GM12878 (cell line): Measurements from ENCODE around the gene PSMB8. TPM values are rescaled to one million over a fixed set of nuclear protein-coding genes. Genes with fewer than 3 reads are reported as not detected.

ENCODE experiments used
- ATF2 ChIP-seq: IDR thresholded peaks from 2 replicates; pipeline ENCODE4 v1.6.1; 2012; ENCODE audit warnings: low read length, inconsistent platforms
- ATF3 ChIP-seq: IDR thresholded peaks from 2 replicates; pipeline ENCODE4 v1.6.1; 2011; ENCODE audit warnings: low read depth, mild to moderate bottlenecking, low read length, moderate library complexity, borderline replicate concordance; ENCODE audit errors: extremely low read depth
- BCL11A ChIP-seq: IDR thresholded peaks from 2 replicates; pipeline ENCODE4 v1.6.1; 2011; ENCODE audit warnings: low read depth, low read length
- CEBPB ChIP-seq, 2 experiments: fragments of 150-350 bp in 1 of 2; IDR thresholded peaks; 2 replicates each; pipeline ENCODE4 v1.6.1; 2012 to 2014; ENCODE audit warnings: low read depth in 2 of 2, low read length in 2 of 2, borderline replicate concordance in 1 of 2, inconsistent platforms in 1 of 2
- DPF2 ChIP-seq: fragments of 450-650 bp; IDR thresholded peaks from 2 replicates; pipeline ENCODE4 v1.6.1; 2017; ENCODE audit warnings: mild to moderate bottlenecking
- ETV6 ChIP-seq, 2 experiments: fragments of 450-650 bp in 1 of 2; IDR thresholded peaks in 1 of 2; conservative IDR thresholded peaks in 1 of 2; 2 replicates each; pipeline ENCODE4 v1.6.1; 2014; ENCODE audit warnings: antibody characterized with exemption in 1 of 2, borderline replicate concordance in 1 of 2, low read depth in 1 of 2, mild to moderate bottlenecking in 1 of 2, moderate library complexity in 1 of 2
- FOXK2 ChIP-seq: fragments of 450-650 bp; IDR thresholded peaks from 2 replicates; pipeline ENCODE4 v1.6.1; 2017; ENCODE audit warnings: mild to moderate bottlenecking, moderate library complexity
- HSF1 ChIP-seq: fragments of 150-350 bp; IDR thresholded peaks from 2 replicates; pipeline ENCODE4 v1.6.1; 2014; ENCODE audit warnings: mild to moderate bottlenecking, low read depth, low read length
- IKZF2 ChIP-seq, 2 experiments: fragments of 450-650 bp; IDR thresholded peaks; 2 replicates each; pipeline ENCODE4 v1.6.1; 2017; ENCODE audit warnings: mild to moderate bottlenecking in 2 of 2, moderate library complexity in 2 of 2
- IRF5 ChIP-seq: fragments of 450-650 bp; IDR thresholded peaks from 2 replicates; pipeline ENCODE4 v1.6.1; 2017; ENCODE audit warnings: borderline replicate concordance
- MLLT1 ChIP-seq: fragments of 450-650 bp; IDR thresholded peaks from 2 replicates; pipeline ENCODE4 v1.6.1; 2016; ENCODE audit warnings: mild to moderate bottlenecking
- MYC ChIP-seq: IDR thresholded peaks from 2 replicates; pipeline ENCODE4 v1.6.1; 2011; ENCODE audit warnings: mild to moderate bottlenecking, low read length, moderate library complexity, inconsistent platforms; ENCODE audit not compliant: insufficient read depth, insufficient replicate concordance, insufficient read length, severe bottlenecking
- NR2C2 ChIP-seq: IDR thresholded peaks from 2 replicates; pipeline ENCODE4 v1.6.1; 2011; ENCODE audit warnings: borderline replicate concordance, low read depth; ENCODE audit not compliant: control insufficient read depth, insufficient read length
- PKNOX1 ChIP-seq: fragments of 450-650 bp; IDR thresholded peaks from 2 replicates; pipeline ENCODE4 v1.6.1; 2016; ENCODE audit warnings: mild to moderate bottlenecking
- RCOR1 ChIP-seq: conservative IDR thresholded peaks from 2 replicates; pipeline ENCODE4 v1.6.1; 2012; ENCODE audit warnings: low read depth, low read length, improper control_type of control experiment
- SMAD1 ChIP-seq: fragments of 450-650 bp; IDR thresholded peaks from 2 replicates; pipeline ENCODE4 v1.6.1; 2018; ENCODE audit warnings: mild to moderate bottlenecking, low read depth; ENCODE audit not compliant: partially characterized antibody
- TAF1 ChIP-seq: IDR thresholded peaks from 2 replicates; pipeline ENCODE4 v1.6.1; 2011; ENCODE audit warnings: mild to moderate bottlenecking, low read depth, low read length, borderline replicate concordance
- USF2 ChIP-seq: IDR thresholded peaks from 2 replicates; pipeline ENCODE4 v1.6.1; 2011; ENCODE audit warnings: low read depth, low read length, improper control_type of control experiment, borderline replicate concordance
- ZNF217 ChIP-seq: fragments of 450-650 bp; IDR thresholded peaks from 2 replicates; pipeline ENCODE4 v1.6.1; 2017; ENCODE audit warnings: antibody characterized with exemption, mild to moderate bottlenecking
- polyA plus RNA-seq, 11 experiments: library from polyadenylated mRNA; depleted of rRNA in 4 of 11; unstranded in 6 of 11; stranded (reverse) in 5 of 11; fragments of >200 nt; fragmentation: Nextera tagmentation in 4 of 11; fragmentation: Illumina TruSeq in 1 of 11; extraction: Ambion mirVana in 4 of 11; extraction: Trizol in 1 of 11; gene quantifications; 1 replicate in 1 of 11; 2 replicates in 10 of 11; pipeline versions ENCODE4 v1.2.1 to v1.2.3, GENCODE V29; 2011 to 2016; ENCODE audit warnings: inconsistent platforms in 2 of 11, missing spikeins in 2 of 11, low read depth in 1 of 11
- total RNA-seq, 4 experiments: library from RNA; depleted of rRNA in 3 of 4; stranded (reverse); fragments of >200 nt in 3 of 4; fragmentation: Illumina TruSeq in 1 of 4; extraction: Trizol in 1 of 4; gene quantifications; 2 replicates each; pipeline versions ENCODE4 v1.2.1 to v1.2.3, GENCODE V29; 2013 to 2021

The PSMB8 gene
- total and polyA plus RNA-seq, 10 of the 15 experiments (the other 5 are each of a cell fraction or from before 2014, with no cell fraction given) = 304 to 557 (median 379) TPM

GRCh38 chr6:32843979-32844838 is at the start of gene PSMB8 (continued):
- no peak for TF ChIP-seq ATF2
- no peak for TF ChIP-seq FOXK2
- no peak for TF ChIP-seq HSF1
- no peak for TF ChIP-seq ZNF217
- no peak for TF ChIP-seq ATF3
- peak; percentile 85 for TF ChIP-seq SMAD1
- peak; percentile 93 for TF ChIP-seq MLLT1
- TF ChIP-seq IKZF2 (IDR thresholded peaks at IDR 0.05) = peak; percentile 85 to 90
- peak; percentile 78; the same call in 1 of the 2 replicates for TF ChIP-seq DPF2
- TF ChIP-seq USF2 = no peak; the same call in 1 of the 2 replicates
- TF ChIP-seq RCOR1 = no peak
- peak; percentile 52; the same call in 1 of the 2 replicates for TF ChIP-seq BCL11A
- no peak for TF ChIP-seq NR2C2
- no peak; the same call in 1 of the 2 replicates for TF ChIP-seq IRF5
- peak in 1 of 2 experiments; percentile 93; a peak in 1 of 4 replicates for TF ChIP-seq CEBPB (IDR thresholded peaks at IDR 0.05; ENCODE audit: borderline replicate concordance in 1 of 2, low read depth in 2 of 2, low read length in 2 of 2)
- TF ChIP-seq PKNOX1 = peak; percentile 3; the same call in 1 of the 2 replicates
- peak in 1 of 2 experiments; percentile 89; a peak in 2 of 4 replicates for TF ChIP-seq ETV6 (conservative IDR thresholded peaks at IDR 0.05 in 1 of 2, IDR thresholded peaks at IDR 0.05 in 1 of 2; ENCODE audit: borderline replicate concordance in 1 of 2, low read depth in 1 of 2)
- TF ChIP-seq TAF1 = peak; percentile 93
- peak; percentile 83 for TF ChIP-seq MYC
